Stomach (tissue), 4 donors: ENCODE results near the gene EZH2.

ENCODE experiments used
- EP300 ChIP-seq: sonication (generic); formaldehyde crosslinking; IDR thresholded peaks from one replicate; pipeline ENCODE4 v1.6.1; 2017; ENCODE audit warnings: antibody characterized with exemption
- POLR2A ChIP-seq, 4 donors: fragments of 450-650 bp; IDR thresholded peaks; one replicate each; pipeline ENCODE4 v1.6.1; 2016; ENCODE audit warnings: antibody characterized with exemption in 4 of 4, control low read depth in 2 of 4, mild to moderate bottlenecking in 1 of 4, moderate library complexity in 1 of 4
- POLR2AphosphoS5 ChIP-seq, 3 donors: sonication (generic); formaldehyde crosslinking; IDR thresholded peaks; one replicate each; pipeline ENCODE4 v1.6.1; 2016; ENCODE audit warnings: antibody characterized with exemption in 3 of 3
- TF ChIP-seq, protein P1 (sequence below), 7 experiments: fragments of 450-650 bp in 4 of 7; fragments of 200-600 bp in 3 of 7; sonication (generic) in 3 of 7; IDR thresholded peaks; one replicate each; pipeline ENCODE4 v1.5.1; 2016 to 2019; ENCODE audit warnings: antibody characterized with exemption in 7 of 7, control low read depth in 2 of 7, mild to moderate bottlenecking in 1 of 7

DNA sequence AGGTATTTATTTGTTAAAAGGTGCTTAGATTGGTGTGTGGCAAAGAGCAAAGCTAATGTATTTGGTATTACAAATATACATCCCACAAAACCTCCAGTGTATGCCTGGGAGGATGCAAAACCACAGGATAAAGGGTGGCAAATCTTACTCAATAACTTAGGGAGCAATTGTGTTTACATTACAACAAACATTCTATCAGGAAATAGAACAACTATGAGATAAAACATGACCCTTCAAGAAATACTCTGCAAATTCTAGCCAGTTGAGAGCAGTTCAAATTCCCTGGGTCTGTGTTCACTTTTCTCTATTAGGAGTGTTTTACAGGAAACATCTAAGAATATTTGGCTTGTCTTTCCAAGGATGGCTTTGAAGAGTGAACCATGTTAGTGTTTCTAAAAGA lies 120.5 kb downstream of the EZH2 start:
- TF ChIP-seq, protein P1, sequence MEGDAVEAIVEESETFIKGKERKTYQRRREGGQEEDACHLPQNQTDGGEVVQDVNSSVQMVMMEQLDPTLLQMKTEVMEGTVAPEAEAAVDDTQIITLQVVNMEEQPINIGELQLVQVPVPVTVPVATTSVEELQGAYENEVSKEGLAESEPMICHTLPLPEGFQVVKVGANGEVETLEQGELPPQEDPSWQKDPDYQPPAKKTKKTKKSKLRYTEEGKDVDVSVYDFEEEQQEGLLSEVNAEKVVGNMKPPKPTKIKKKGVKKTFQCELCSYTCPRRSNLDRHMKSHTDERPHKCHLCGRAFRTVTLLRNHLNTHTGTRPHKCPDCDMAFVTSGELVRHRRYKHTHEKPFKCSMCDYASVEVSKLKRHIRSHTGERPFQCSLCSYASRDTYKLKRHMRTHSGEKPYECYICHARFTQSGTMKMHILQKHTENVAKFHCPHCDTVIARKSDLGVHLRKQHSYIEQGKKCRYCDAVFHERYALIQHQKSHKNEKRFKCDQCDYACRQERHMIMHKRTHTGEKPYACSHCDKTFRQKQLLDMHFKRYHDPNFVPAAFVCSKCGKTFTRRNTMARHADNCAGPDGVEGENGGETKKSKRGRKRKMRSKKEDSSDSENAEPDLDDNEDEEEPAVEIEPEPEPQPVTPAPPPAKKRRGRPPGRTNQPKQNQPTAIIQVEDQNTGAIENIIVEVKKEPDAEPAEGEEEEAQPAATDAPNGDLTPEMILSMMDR (IDR thresholded peaks at IDR 0.05), result no peak
- TF ChIP-seq EP300 (no peak), POLR2A (IDR thresholded peaks at IDR 0.05) (no peak), POLR2AphosphoS5 (IDR thresholded peaks at IDR 0.05) (no peak)
